Middle frontal gyrus (tissue), 1 donor: ENCODE measurements around the gene NLN.
"Not testable (repeated sequence)": the region's sequence is repeated elsewhere in the genome, so short reads cannot be mapped to it uniquely, and the experiment has no call there.

Experiments
- DNase-seq: peaks from one replicate; pipeline ENCODE4 v3.0.0-alpha.2; 2015; ENCODE audit warnings: low spot score; ENCODE audit errors: extremely low spot score

NLN gene

GRCh38 chr5:65771266-65771665 is 49.3 kb downstream of the NLN start:
- no peak for DNase-seq

DNA sequence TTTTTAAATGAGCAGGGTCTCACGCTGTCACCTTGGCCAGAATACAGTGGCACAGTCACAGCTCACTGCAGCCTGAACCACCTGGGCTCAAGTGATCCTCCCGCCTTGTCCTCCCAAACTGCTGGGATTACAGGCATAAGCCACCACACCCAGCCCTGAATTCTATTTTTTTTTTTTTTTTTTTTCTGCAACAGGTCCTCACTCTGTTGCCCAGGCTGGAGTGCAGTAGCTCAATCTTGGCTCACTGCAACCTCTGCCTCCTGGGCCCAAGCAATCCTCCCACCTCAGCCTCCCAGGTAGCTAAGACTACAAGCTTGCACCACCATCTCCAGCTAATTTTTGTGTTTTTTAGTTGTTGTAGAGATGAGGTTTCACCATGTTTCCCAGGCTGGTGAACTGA is 51.0 kb downstream of the NLN start:
- DNase-seq, result not testable (repeated sequence)

- DNase-seq, result no peak
Measured at GRCh38 chr5:65774346-65774745, 52.3 kb downstream of the NLN start.

DNA sequence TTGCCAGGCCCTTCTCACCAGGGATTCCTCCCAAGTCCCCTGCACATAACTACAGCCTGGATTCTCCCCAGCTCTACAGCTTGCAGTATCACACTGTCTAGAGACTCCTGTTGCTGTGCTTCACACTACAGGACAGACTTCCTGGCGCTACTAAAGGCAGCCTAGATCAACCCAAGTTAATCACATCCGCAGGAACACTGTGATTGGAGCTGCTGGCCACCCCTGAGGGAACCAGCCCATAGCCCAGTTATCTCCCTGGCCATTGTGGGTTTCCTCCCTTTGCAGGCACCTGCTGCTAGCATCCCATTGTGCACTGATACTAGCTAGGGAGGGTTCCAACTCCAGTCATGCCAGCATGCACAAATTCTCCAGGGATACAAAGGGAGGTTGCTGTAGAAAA is 53.5 kb downstream of the NLN start:
- DNase-seq, result no peak

DNA sequence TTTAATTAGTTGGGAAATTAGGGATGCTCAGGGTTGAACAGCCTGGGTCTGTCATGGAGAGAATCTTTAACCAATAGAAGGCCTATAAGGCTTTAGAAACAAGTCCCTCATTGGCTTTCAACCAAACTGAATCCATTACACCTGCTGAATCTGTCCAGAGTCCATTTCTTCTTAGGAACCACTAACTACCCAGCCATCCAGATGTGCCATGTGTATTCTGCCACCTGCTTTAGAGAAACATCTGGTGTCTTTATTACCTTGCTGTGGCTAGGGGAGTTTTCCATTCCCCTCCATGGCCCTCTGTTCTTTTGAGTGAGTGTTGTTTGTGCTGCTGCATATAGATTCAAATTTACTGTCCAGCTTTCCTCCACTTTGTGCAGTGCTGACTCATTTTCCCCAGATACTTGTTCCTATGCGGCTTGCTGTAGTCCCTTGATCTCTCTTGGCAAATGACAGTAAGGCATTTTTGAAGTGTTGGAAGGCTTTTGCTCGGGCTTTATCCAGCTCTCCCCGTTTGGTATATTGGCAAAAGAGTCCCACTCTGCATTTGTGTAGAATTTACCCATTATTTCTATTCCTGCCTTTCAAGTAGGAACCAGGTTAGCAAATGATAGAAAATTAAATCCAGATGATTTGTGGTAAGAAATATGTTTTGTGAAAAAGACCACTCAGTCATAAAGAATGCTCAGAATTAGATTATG is 54.6 kb downstream of the NLN start:
- no peak for DNase-seq

DNA sequence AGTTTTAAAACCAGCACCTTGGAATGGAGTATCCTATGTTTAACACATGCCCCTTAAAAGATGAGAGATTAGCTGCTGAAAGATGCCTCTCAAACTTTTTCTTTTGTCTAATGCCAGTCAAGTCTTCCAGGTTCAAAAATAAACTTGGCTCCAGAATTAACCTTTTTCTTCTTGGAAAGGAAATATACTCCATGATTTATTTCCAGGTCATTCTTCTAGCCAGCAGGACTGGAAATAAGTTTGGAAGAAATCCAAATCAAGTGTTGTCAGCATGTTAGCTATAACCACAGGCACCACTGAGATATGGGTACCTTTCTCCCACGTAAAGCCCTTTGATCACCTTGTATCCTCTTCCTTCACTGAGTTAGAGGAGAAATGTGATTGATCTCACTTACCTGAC is 56.1 kb downstream of the NLN start:
- DNase-seq, result no peak

DNA sequence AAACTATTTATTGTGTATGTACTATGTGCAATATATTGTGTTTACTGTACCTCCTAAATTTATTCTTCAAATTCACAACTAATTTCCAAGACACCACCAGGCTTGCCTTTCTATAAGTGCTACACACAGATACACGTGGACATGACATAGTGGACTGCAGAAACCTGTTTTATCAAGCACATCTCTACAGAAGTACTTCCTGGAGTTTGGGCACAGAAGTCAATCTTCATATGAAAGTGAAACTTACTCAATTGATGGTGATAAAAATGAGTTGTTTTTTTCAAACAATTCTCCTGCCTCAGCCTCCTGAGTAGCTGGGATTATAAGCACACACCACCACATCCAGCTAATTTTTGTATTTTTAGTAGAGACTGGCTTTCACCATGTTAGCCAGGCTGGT is 57.6 kb downstream of the NLN start:
- no peak for DNase-seq

DNA sequence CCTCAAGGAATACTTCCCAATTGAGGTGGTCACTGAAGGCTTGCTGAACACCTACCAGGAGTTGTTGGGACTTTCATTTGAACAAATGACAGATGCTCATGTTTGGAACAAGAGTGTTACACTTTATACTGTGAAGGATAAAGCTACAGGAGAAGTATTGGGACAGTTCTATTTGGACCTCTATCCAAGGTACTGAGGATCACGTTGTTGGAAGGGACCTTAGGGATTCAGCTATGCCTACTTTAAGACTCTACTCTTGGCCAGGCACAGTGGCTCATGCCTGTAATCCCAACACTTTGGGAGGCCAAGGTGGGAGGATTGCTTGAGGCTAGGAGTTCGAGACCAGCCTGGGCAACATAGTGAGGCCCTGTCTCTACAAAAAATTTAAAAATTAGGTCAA is 66.3 kb downstream of the NLN start:
- DNase-seq, result not testable (repeated sequence)

- DNase-seq, result no peak
Measured at GRCh38 chr5:65790371-65791163, 68.6 kb downstream of the NLN start.

DNA sequence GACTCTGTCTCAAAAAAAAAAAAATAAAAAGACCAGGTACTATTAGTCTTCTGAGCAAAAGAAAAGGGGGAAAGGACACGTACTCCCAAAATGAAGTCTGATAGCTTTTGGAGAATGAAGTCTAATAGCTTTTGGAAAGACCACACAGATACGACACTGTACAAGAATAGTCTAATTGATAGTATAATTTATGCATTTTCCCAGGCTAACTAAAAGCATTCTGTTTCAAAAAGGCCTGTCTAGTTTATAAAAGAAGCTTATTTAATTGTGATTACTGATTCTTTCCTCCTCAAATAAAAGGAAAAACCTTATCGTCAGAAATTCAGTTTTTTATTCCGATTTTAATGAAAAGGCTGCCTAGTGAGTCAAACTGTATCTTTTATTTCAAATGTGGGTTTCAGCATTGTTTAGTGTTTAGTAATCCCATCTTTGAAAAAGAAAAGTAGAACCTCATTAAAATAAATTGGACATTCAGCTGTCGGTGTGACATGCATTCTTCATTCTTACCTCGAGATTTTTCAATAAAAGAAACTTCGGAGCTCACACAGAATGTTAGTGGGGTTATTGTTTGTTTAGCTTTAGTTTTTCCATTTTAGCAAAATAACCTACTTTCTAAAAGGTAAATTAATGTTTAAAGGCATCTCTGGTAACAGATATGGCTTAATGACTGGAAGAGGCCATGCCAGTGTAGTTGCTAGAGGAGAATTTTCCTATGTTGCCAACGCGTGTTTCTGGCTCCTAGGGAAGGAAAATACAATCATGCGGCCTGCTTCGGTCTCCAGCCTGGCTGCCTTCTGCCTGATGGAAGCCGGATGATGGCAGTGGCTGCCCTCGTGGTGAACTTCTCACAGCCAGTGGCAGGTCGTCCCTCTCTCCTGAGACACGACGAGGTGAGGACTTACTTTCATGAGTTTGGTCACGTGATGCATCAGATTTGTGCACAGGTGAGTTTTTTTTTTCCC is 70.0 kb downstream of the NLN start:
- no peak for DNase-seq

DNA sequence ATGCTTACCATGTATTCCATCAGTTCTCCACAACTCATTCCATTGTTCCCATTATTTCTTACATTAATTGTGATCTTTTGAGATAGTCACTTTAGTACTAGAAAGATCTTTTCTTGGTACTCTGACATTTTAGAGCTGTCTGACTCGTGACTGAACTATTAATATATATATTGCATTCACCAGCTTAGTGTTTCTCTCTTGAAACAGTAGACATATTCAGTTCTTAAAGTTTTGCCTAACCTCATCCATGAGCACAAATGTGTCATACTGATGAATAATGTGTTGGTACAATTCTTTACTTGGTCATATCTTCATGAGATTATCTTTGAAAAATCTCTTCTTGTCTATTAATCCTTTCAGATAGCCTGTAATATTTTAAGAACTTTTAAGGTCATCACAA is 74.3 kb downstream of the NLN start:
- no peak for DNase-seq

DNA sequence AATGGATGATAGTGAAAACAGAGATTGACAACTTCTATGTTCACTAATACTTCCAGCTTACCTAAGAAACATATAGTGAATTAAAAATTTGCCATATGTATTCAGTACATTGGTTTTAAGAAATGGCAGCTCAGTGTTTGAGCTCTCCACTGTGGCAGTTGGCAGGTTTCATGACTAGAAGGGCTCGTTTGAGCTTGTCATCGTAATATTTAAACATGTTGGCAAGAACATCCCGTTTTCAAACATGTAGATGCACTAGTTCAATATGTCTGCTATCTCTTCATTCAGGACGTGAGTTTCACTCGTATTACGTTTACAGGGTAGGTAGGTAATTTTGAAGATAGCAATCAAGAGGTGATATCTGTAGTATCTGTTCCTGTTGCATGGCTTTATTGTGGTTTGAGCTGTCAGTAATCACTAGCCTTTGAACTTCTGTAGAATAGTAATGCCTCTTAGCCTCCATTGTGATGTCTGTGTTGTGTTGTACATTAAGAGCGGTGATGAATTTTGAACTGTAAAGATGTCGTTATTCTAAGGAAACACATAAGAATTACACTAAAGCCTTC is 74.8 kb downstream of the NLN start:
- no peak for DNase-seq

- no peak for DNase-seq
Measured at GRCh38 chr5:65797481-65797880, 75.5 kb downstream of the NLN start.

GRCh38 chr5:65799857-65800256 is 77.9 kb downstream of the NLN start:
- no peak for DNase-seq

- no peak for DNase-seq
Measured at GRCh38 chr5:65800775-65801174, 78.8 kb downstream of the NLN start.

GRCh38 chr5:65801352-65801783 is 79.4 kb downstream of the NLN start:
- DNase-seq, result no peak

DNA sequence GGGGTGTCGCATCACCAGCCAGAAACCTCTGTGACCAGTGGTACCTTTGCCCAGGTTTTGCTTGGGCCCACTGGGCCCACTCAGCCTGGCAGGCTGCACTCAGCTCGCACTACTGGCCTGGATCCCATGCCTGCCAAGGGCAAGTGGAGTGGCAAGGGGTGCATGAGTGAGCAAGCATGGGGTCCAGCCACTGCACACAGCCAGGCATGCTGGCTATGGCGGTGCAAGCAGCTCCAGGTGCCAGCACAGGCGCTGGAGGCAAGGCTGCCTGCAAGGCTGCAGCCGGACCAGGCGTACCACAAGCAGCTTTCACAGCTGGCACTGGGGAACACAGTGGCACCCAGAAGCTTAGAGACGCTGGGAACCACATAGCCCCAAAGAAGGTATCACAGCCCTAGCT is 80.1 kb downstream of the NLN start:
- no peak for DNase-seq

GRCh38 chr5:65802820-65803219 is 80.8 kb downstream of the NLN start:
- DNase-seq, result no peak

- no peak for DNase-seq
Measured at GRCh38 chr5:65803699-65804391, 81.8 kb downstream of the NLN start.

DNA sequence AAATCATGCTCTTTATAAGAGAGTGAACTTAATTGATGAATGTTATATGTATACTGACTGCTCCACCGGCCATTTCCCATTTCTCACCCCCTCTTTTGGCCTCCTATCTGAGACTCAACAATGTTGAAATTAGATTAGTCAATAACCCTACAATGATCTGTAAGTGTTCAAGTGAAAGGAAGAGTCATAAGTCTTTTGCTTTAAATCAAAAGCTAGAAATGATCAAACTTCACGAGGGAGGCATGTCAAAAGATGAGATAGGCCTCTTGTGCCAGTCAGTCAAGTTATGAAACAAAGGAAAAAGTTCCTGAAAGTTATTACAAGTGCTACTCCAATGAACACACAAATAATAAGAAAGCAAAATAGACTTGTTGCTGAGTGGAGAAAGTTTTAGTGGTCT is 83.1 kb downstream of the NLN start:
- no peak for DNase-seq

GRCh38 chr5:65807494-65807893 is 85.5 kb downstream of the NLN start:
- DNase-seq, result not testable (repeated sequence)
